ENCODE data around the gene RAB42. TPM values are rescaled to one million over a fixed set of nuclear protein-coding genes. Genes with fewer than 3 reads are reported as not detected.
"Not testable (repeated sequence)": the region's sequence is repeated elsewhere in the genome, so short reads cannot be mapped to it uniquely, and the experiment has no call there.

The RAB42 gene
- total and polyA plus RNA-seq, 10 of the 15 experiments (the other 5 are each of a cell fraction or from before 2014, with no cell fraction given), result 0.16 to 4.5 (median 0.49) TPM

DNA sequence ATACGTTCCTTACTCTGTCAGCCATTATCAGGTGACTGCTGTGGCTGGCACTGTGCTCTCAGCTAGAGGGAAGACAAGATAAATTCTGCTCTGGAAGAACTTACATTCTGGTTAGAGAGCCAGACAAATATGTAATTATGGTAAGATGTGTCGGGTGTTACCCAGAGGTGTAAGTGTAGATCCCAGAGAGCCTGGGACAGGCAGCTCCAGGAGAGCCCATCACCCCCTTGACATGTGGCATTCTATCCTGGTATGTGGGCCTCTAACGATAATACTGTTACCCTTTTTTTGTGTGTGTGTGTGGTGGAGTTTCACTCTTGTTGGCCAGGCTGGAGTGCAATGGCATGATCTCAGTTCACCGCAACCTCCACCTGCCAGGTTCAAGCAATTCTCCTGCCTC, 20.2 kb upstream of the RAB42 start (continued):
- TF ChIP-seq CREM (IDR thresholded peaks at IDR 0.05; ENCODE audit: low read depth) (no peak), ATF7 (IDR thresholded peaks at IDR 0.05; ENCODE audit: low read depth) (no peak), RAD21 (IDR thresholded peaks at IDR 0.05; ENCODE audit: insufficient read depth, low read depth, low read length) (no peak)
- TF ChIP-seq, protein P1, sequence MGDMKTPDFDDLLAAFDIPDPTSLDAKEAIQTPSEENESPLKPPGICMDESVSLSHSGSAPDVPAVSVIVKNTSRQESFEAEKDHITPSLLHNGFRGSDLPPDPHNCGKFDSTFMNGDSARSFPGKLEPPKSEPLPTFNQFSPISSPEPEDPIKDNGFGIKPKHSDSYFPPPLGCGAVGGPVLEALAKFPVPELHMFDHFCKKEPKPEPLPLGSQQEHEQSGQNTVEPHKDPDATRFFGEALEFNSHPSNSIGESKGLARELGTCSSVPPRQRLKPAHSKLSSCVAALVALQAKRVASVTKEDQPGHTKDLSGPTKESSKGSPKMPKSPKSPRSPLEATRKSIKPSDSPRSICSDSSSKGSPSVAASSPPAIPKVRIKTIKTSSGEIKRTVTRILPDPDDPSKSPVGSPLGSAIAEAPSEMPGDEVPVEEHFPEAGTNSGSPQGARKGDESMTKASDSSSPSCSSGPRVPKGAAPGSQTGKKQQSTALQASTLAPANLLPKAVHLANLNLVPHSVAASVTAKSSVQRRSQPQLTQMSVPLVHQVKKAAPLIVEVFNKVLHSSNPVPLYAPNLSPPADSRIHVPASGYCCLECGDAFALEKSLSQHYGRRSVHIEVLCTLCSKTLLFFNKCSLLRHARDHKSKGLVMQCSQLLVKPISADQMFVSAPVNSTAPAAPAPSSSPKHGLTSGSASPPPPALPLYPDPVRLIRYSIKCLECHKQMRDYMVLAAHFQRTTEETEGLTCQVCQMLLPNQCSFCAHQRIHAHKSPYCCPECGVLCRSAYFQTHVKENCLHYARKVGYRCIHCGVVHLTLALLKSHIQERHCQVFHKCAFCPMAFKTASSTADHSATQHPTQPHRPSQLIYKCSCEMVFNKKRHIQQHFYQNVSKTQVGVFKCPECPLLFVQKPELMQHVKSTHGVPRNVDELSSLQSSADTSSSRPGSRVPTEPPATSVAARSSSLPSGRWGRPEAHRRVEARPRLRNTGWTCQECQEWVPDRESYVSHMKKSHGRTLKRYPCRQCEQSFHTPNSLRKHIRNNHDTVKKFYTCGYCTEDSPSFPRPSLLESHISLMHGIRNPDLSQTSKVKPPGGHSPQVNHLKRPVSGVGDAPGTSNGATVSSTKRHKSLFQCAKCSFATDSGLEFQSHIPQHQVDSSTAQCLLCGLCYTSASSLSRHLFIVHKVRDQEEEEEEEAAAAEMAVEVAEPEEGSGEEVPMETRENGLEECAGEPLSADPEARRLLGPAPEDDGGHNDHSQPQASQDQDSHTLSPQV (IDR thresholded peaks at IDR 0.05), result no peak

DNA sequence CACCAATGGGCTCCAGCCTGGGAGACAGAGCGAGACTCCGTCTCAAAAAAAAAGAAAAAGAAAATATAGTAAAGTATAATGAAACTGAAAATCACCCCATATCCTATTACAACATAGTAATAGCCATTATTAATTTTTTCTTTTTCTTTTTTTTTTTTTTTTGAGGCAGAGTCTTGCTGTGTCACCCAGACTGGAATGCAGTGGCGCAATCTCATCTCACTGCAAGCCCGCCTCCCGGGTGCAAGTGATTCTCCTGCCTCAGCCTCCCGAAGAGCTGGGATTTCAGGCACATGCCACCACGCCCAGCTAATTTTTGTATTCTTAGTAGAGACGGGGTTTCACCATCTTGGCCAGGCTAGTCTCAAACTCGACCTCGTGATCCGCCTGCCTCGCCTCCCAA, 19.2 kb upstream of the RAB42 start:
- POLR2A ChIA-PET, result interaction anchor here (0.6 to 0.7 kb wide), 2 partner anchors 18 to 267 kb away, joined by 3 to 5 read pairs; no protein-coding TSS in a partner anchor
- RAD21 ChIA-PET (ENCODE audit: unreplicated experiment); H3K4me2 ChIP-seq (ENCODE audit: control insufficient read depth, insufficient read depth); ATAC-seq; H3K4me3 ChIP-seq; CTCF ChIA-PET; H3K4me1 ChIP-seq (ENCODE audit: control insufficient read depth, insufficient read depth, low read length); H3K9me3 ChIP-seq (replicated peaks; ENCODE audit: control insufficient read depth, insufficient read depth, low read length); DNase-seq (ENCODE audit: low read depth, low spot score); H3K27me3 ChIP-seq (replicated peaks in 1 of 2; ENCODE audit: control insufficient read depth in 2 of 2, insufficient read depth in 2 of 2, low read length in 1 of 2); FAIRE-seq; SMC1A ChIA-PET (ENCODE audit: uncharacterized antibody, unreplicated experiment); H4K20me1 ChIP-seq (ENCODE audit: control insufficient read depth, insufficient read depth); intact Hi-C loops (cut with micrococcal nuclease; ENCODE audit: unreplicated experiment); BruUV-seq (replicated peaks); H3K27ac ChIP-seq (ENCODE audit: control insufficient read depth, insufficient read depth); H2AFZ ChIP-seq (ENCODE audit: control insufficient read depth, low read depth, low read length); H3K79me2 ChIP-seq (ENCODE audit: control insufficient read depth, insufficient read depth, low read length); in situ Hi-C loops (cut with MboI); H3K9ac ChIP-seq (ENCODE audit: control insufficient read depth, insufficient read depth, low read length): not testable (repeated sequence)
- H3K36me3 ChIP-seq (ENCODE audit: control insufficient read depth in 2 of 2, insufficient read depth in 2 of 2, low read length in 1 of 2), result peaks cover 6 to 20% of the 10 kb centered on the region in 2 experiments
- 92% methylated on average over 11 of the region's 12 CpGs for WGBS (ENCODE audit: insufficient coverage, insufficient replicate concordance, low lambda C conversion rate, missing lambda C conversion rate)

All from GM12878 (cell line).